Heart left ventricle (tissue), 16 donors: Measurements from ENCODE around the gene TUBB3. TPM values are rescaled to one million over a fixed set of nuclear protein-coding genes. Genes with fewer than 3 reads are reported as not detected.

Experiments used
- ATAC-seq, 4 donors: fragments of 200-7000 bp; cut with Tn5 transposase; one replicate each; pipeline ENCODE4 v1.9.1; 2020 to 2022; ENCODE audit warnings: moderate library complexity in 4 of 4, mild to moderate bottlenecking in 3 of 4, moderate number of reproducible peaks in 1 of 4
- DNase-seq, 5 donors: peaks; one replicate each; pipeline ENCODE4 v3.0.0-alpha.2; 2020
- H3K27ac ChIP-seq, 12 donors: fragments of 200-600 bp; sonication (generic) in 4 of 12; one replicate each; pipeline versions ENCODE4 v1.5.0 to v1.8.0; 2016 to 2022; ENCODE audit warnings: mild to moderate bottlenecking in 2 of 12
- H3K27me3 ChIP-seq, 9 donors: fragments of 200-600 bp; sonication (generic) in 2 of 9; one replicate each; pipeline versions ENCODE4 v1.5.1 to v1.8.0; 2016 to 2022; ENCODE audit warnings: mild to moderate bottlenecking in 3 of 9
- H3K36me3 ChIP-seq, 9 donors: fragments of 200-600 bp; sonication (generic) in 2 of 9; one replicate each; pipeline versions ENCODE4 v1.5.0 to v1.8.0; 2018 to 2022; ENCODE audit warnings: mild to moderate bottlenecking in 2 of 9
- H3K4me1 ChIP-seq, 12 donors: fragments of 200-600 bp; sonication (generic) in 4 of 12; one replicate each; pipeline versions ENCODE4 v1.5.0 to v1.8.0; 2016 to 2022; ENCODE audit warnings: mild to moderate bottlenecking in 3 of 12
- H3K4me3 ChIP-seq, 12 donors: fragments of 200-600 bp; sonication (generic) in 4 of 12; one replicate each; pipeline versions ENCODE4 v1.5.0 to v1.8.0; 2017 to 2022; ENCODE audit warnings: mild to moderate bottlenecking in 9 of 12, moderate library complexity in 4 of 12
- H3K9me3 ChIP-seq, 12 donors: fragments of 200-600 bp; sonication (generic) in 4 of 12; one replicate each; pipeline versions ENCODE4 v1.5.0 to v1.8.0; 2016 to 2022; ENCODE audit warnings: mild to moderate bottlenecking in 1 of 12
- CTCF ChIP-seq, 12 donors: fragments of 200-600 bp; sonication (generic) in 4 of 12; IDR thresholded peaks; one replicate each; pipeline versions ENCODE4 v1.5.0 to v1.8.0; 2018 to 2022; ENCODE audit warnings: antibody characterized with exemption in 12 of 12, mild to moderate bottlenecking in 5 of 12
- POLR2A ChIP-seq, 2 donors: fragments of 450-650 bp; IDR thresholded peaks; one replicate each; pipeline ENCODE4 v1.6.1; 2017; ENCODE audit warnings: antibody characterized with exemption in 2 of 2, mild to moderate bottlenecking in 2 of 2, moderate library complexity in 2 of 2
- WGBS, 4 donors: extraction: QIAGEN DNeasy Blood & Tissue Kit in 2 of 4; methylation state at CpG; one replicate each; pipeline versions ENCODE4 v1.1.5 to v1.1.7; 2013 to 2018; 5-methylcytosine and 5-hydroxymethylcytosine counted together
- intact Hi-C, 10 donors: fragments of 100-400 bp; cut with DNase I; formaldehyde crosslinking; loops; one replicate each; pipeline versions ENCODE4 v1.11.1 to v1.14.2; 2022
- polyA plus RNA-seq, 2 donors: library from polyadenylated mRNA; stranded (reverse); fragments of 200-250 nt; gene quantifications; one replicate each; pipeline ENCODE4 v1.2.3, GENCODE V29; 2013
- total RNA-seq, 9 donors: library from RNA; depleted of rRNA in 2 of 9; stranded (reverse); fragments of >200 nt in 2 of 9; fragmentation: NEBNext Ultra II Directional in 3 of 9; extraction: Animal tissue kit (Norgen Biotek cat#: 25700) in 3 of 9; gene quantifications; one replicate each; pipeline versions ENCODE4 v1.1.0 to v1.2.4, GENCODE V29; 2016 to 2023
- donor health status: ischemic (EF 13 %, LVEDD 7.1; RV severe dilation, severe dysfunction).
- donor health status: healthy with polysubstance abuse.
- donor health status: DM: no; HTN: yes; CAD: no.
- donor health status: DM: no; HTN: no; CAD: no.
- donor health status: ischemic (EF 25% LVEDD 6.9; RV normal size, moderate dysfunction).
- donor health status: ischemic (EF 25% LVEDD 5.7; RV mildly dilated, moderate dysfunction).
- donor health status: healthy.
- donor health status: DM: yes; HTN: yes; CAD: no.
- donor health status: ischemic (EF 35%, LVEDD 5.7; RV mildly dilated, moderate dysfunction).
- donor health status: nonischemic (EF 11% LVEDD 7.7; RV severe dilation, severe dysfunction).
- donor health status: DM: yes; HTN: yes; CAD: no.
- donor health status: PGD.
- donor health status: ischemic (EF 29% LVEDD 5.4; RV normal size, mild dysfunction).
- donor health status: nonischemic (EF 23%, LVEDD 6.1; RV moderate dilation, normal function).

TUBB3 gene
- total and polyA plus RNA-seq, 11 donors, result 0.19 to 18.1 (median 4.1) TPM

GRCh38 chr16:89984216-89984615 is 61.1 kb downstream of the TUBB3 start:
- Histone ChIP-seq H3K4me3 (no peak overlapping the region), H3K36me3 (peaks cover 0 to 95% (median 91%) of the 10 kb centered on the region in 9 donors), H3K27ac (no peak overlapping the region), H3K27me3 (no peaks in the 10 kb centered on the region), H3K9me3 (no peaks in the 10 kb centered on the region), H3K4me1 (no peaks in the 10 kb centered on the region)
- TF ChIP-seq CTCF (IDR thresholded peaks at IDR 0.05), result no peak
- TF ChIP-seq POLR2A (IDR thresholded peaks at IDR 0.05), result no peak
- WGBS, 4 donors, result 95 to 97% (median 97%) methylated on average over 7 of the region's 7 CpGs
- intact Hi-C loops, result no loop called here
- DNase-seq (no peak), ATAC-seq (no peak)

- Histone ChIP-seq H3K4me1 (no peaks in the 10 kb centered on the region), H3K9me3 (no peaks in the 10 kb centered on the region), H3K27me3 (no peaks in the 10 kb centered on the region), H3K27ac (no peak overlapping the region), H3K4me3 (no peak overlapping the region), H3K36me3 (peaks cover 0 to 91% (median 86%) of the 10 kb centered on the region in 9 donors)
- WGBS, 4 donors, result 93 to 97% (median 96%) methylated on average over 10 of the region's 10 CpGs
- TF ChIP-seq CTCF (IDR thresholded peaks at IDR 0.05), result no peak
- no peak for TF ChIP-seq POLR2A (IDR thresholded peaks at IDR 0.05)
- intact Hi-C loops, result no loop called here
- DNase-seq (no peak), ATAC-seq (no peak)
These were observed 62.1 kb downstream of the TUBB3 start for GRCh38 chr16:89985219-89985618.

Other genes with a start within 250 kb of the TUBB3 start
- 10 to 100 TPM; 16.1 to 31.4 (median 20.0) TPM for gene CDK10, start 236.7 kb upstream of the TUBB3 start, total RNA-seq
- gene CDK10, start 236.7 kb upstream of the TUBB3 start, polyA plus RNA-seq, result 10 to 100 TPM; 22.9 to 30.7 TPM
- 10 to 100 TPM in 1 of 9 donors, 1 to 10 TPM in 8; 2.0 to 14.1 (median 4.0) TPM for gene SPATA2L, start 221.6 kb upstream of the TUBB3 start, total RNA-seq
- 10 to 100 TPM in 1 of 2 donors, 1 to 10 TPM in 1; 1.9 to 15.0 TPM for gene SPATA2L, start 221.6 kb upstream of the TUBB3 start, polyA plus RNA-seq
- 10 to 100 TPM in 6 of 9 donors, 1 to 10 TPM in 3; 7.6 to 17.0 (median 11.0) TPM for gene VPS9D1, start 202.4 kb upstream of the TUBB3 start, total RNA-seq
- 10 to 100 TPM in 1 of 2 donors, 1 to 10 TPM in 1; 7.3 to 20.2 TPM for gene VPS9D1, start 202.4 kb upstream of the TUBB3 start, polyA plus RNA-seq
- 10 to 100 TPM in 8 of 9 donors, 1 to 10 TPM in 1; 9.4 to 19.9 (median 12.7) TPM for gene ZNF276, start 201.8 kb upstream of the TUBB3 start, total RNA-seq
- gene ZNF276, start 201.8 kb upstream of the TUBB3 start, polyA plus RNA-seq, result 10 to 100 TPM; 12.2 to 14.0 TPM
- 10 to 100 TPM in 1 of 9 donors, 1 to 10 TPM in 4, under 1 TPM in 4; 0.50 to 10.1 (median 1.0) TPM for gene FANCA, start 106.7 kb upstream of the TUBB3 start, total RNA-seq
- 1 to 10 TPM; 1.1 to 4.0 TPM for gene FANCA, start 106.7 kb upstream of the TUBB3 start, polyA plus RNA-seq
- gene SPIRE2, start 94.9 kb upstream of the TUBB3 start, total RNA-seq, result 1 to 10 TPM in 6 of 9 donors, under 1 TPM in 3; 0.31 to 2.3 (median 1.3) TPM
- under 1 TPM; 0.53 to 0.55 TPM for gene SPIRE2, start 94.9 kb upstream of the TUBB3 start, polyA plus RNA-seq
- 100 to 1,000 TPM in 5 of 9 donors, 10 to 100 TPM in 4; 75.8 to 115 (median 101) TPM for gene TCF25, start 49.8 kb upstream of the TUBB3 start, total RNA-seq
- 10 to 100 TPM; 52.5 to 96.4 TPM for gene TCF25, start 49.8 kb upstream of the TUBB3 start, polyA plus RNA-seq
- gene MC1R, start 4.5 kb upstream of the TUBB3 start, total RNA-seq, result 1 to 10 TPM in 6 of 9 donors, under 1 TPM in 3; 0.42 to 2.1 (median 1.3) TPM
- gene MC1R, start 4.5 kb upstream of the TUBB3 start, polyA plus RNA-seq, result 1 to 10 TPM; 1.4 to 1.6 TPM
- 10 to 100 TPM; 29.0 to 89.3 (median 36.1) TPM for gene DEF8, start 25.4 kb downstream of the TUBB3 start, total RNA-seq
- gene DEF8, start 25.4 kb downstream of the TUBB3 start, polyA plus RNA-seq, result 10 to 100 TPM; 57.1 to 68.8 TPM
- 10 to 100 TPM in 1 of 9 donors, 1 to 10 TPM in 8; 2.3 to 16.0 (median 5.5) TPM for gene DBNDD1, start 96.1 kb downstream of the TUBB3 start, total RNA-seq
- 1 to 10 TPM; 1.4 to 3.8 TPM for gene DBNDD1, start 96.1 kb downstream of the TUBB3 start, polyA plus RNA-seq
- gene PRDM7, start 154.0 kb downstream of the TUBB3 start, total RNA-seq, result not detected
- gene PRDM7, start 154.0 kb downstream of the TUBB3 start, polyA plus RNA-seq, result not detected